HG02623 (cell line): ENCODE results near the gene KAT2A.

Source experiments
- ATAC-seq: cut with Tn5 transposase; IDR thresholded peaks from one replicate; pipeline ENCODE4 v1.9.1; 2021; ENCODE audit warnings: moderate library complexity; ENCODE audit not compliant: unreplicated experiment

The KAT2A gene

DNA sequence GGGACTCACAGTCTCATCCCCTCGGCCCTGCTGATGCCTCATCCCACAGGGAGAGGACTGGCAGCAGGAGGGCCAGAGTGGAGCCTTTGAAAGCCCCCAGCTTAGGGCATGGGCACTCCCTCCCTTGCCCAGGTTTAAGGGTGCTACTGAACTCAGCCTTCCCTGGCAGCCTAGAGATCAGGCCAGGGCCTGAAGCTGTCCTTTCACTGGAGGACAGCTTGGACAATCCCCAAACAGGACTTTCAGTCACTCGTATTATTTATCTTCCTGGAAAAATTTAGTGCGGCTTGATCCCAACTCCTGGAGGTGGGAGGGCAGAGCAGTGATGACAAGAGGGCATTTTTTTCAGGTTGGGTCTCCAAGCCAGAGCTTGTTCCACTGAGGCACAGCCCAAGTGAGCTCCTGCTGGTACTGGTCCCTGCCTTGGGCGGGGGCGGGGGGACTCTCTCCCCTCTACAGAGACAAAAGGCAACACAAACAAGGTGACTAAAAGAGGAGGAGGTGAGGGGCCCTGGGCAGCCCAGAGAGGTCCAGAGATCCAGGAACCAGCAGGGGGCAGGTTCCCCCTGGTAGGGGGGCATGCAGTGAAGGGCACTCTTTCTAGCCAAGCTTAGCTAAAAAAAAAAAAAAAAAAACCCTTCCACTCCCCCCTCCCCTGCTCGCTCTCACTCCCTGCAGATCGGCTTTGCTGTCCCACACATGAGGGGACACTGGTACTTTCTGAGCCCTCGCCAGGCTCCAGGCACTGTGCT, 24.6 kb downstream of the KAT2A start:
- ATAC-seq, result no peak

DNA sequence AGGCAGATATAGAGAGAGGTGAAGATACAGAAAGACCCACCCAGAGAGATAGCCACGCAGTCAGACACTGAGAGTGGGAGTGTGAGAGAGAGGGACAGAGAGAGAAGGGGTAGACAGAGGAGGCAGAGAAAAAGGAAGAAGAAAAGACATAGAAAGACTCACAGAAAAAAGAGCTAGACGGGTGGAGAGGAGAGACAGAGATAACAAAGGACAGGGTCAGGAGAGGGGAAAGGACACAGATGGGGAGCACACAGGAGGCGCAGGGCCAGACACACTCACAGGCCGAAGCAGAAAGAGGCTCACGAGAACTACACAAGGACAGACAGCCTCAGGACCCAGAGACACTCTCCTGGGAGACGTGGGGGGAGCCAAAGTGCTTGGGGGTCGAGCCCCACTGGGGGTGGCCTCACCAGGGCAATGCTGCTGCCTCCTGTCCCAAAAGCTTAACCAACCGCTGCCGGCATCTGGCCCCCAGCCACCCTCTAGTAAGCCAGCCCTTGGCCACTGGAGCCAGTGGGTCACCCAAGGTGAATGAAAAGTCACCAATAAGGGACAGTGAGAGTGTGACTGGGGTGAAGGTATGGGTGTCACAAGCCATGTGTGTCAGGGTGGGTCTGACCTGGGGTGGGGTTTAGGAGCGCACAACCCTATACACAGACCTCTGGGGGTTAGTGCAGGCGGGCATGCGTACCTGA, 26.6 kb downstream of the KAT2A start:
- no peak for ATAC-seq

DNA sequence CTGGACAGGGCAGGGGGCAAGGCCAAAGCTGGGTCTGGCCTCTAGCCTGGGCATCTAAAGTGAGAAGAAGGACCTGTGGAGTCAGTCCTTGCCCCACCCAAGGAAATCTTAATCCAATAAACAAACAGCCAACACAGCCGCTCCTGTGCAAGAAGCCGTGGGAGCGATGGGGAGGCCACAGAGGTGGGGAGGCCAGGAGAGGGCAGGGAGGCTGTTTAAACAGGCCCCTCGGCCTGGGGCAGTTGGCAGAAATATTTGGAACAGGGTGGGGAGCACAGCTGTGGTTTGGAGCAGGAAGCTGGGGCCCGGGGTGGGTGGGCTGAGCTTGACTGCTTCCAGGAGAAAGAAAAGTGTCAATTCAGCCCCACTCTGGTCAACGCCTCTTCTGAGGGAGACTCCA, 28.2 kb downstream of the KAT2A start:
- no peak for ATAC-seq

DNA sequence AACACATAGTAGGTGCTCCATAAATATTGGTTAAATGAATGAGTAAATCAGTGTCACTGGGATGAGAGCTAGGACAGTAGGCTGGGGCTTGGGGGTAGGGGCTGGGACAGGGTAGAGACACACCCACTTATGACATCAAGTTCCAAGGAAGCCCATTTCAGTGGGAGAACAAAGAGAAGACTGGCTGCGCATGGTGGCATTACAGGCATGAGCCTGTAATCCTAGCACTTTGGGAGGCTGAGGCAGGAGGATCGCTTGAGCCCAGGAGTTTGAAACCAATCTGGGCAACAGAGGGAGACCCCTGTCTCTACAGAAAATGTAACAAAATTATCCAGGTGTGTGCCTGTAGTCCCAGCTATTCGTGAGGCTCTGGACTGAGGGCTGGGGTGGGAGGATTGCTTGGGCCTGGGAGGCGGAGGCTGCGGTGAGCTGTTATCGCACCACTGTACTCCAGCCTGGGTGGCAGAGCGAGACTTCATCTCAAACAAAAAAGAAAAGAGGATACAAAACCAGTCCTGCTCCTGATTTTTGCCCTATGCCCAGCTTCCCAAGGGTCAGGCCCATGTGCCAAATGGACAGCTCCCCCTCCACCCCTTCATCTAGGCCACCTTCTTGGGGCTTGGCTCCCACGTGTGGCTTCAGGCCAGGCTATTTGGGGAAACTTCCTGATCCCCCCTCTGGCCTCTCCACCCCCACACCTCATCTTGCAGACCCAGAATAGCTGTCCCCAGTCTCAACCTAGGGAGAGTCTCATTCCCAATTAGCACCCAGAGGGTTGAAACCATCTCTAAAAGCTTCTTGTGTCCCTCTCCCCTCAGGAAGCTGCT, 30.0 kb downstream of the KAT2A start:
- no peak for ATAC-seq

DNA sequence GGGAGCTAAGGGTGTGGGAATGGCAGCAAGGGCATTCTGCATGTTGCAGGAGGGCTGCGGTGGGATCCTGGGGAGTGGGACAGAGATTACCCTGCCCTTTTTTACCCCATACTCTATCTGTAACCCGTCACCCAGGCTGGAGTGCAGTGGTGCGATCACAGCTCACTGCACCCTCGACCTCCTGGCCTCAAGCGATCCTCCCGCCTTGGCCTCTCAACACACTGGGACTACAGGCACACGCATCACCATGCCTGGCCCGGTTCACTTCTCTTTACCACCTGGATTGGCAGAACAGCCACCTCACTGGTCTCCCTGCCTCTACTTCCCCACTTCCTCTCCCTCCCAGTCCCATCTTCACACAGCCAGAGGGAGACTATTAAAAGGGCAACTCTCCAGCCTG, 32.4 kb downstream of the KAT2A start:
- no peak for ATAC-seq

DNA sequence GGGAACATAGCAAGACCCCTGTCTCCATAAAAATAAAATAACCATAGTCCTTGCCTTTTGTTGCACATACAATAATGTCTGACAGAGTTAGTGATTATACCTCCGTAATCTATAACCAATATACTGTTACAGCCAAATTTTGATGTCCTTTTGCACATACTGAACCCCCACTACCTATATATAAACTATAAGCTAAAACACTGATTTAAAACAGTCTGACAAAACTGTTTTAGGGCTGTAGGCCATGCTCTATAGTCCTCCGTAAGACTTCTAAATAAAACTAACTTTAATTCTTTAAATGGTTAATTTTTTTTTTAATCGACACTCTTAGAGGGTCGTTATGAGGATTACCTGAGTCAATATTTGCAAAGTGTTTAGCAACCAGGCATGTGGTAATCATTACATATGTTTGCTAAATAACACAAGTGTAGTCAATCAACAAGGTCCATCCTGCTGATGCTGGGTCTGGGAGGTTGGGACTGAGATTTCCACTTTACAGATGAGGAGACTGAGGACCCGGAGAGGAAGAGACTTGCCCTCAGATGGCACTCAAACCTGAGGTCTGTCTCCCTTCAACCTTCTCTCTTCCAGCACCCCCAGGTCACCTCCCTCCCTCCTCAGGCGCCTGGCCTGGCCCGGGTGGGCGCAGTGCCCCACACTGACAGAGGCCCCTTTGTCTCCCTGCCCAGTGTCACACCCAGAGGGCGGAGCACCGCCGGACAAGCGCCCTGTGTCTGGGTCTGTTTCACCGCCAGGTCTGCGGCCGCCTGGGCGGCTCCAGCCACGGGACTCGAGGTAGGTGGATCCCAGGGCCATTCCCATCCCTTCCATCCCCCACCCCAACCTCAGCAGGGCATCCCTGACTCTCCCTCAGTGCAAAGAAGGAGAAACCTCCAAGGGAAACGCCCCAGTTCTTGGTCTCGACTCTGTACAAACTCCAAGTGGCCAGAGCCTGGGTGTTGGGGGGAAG, 33.1 kb downstream of the KAT2A start:
- no peak for ATAC-seq

DNA sequence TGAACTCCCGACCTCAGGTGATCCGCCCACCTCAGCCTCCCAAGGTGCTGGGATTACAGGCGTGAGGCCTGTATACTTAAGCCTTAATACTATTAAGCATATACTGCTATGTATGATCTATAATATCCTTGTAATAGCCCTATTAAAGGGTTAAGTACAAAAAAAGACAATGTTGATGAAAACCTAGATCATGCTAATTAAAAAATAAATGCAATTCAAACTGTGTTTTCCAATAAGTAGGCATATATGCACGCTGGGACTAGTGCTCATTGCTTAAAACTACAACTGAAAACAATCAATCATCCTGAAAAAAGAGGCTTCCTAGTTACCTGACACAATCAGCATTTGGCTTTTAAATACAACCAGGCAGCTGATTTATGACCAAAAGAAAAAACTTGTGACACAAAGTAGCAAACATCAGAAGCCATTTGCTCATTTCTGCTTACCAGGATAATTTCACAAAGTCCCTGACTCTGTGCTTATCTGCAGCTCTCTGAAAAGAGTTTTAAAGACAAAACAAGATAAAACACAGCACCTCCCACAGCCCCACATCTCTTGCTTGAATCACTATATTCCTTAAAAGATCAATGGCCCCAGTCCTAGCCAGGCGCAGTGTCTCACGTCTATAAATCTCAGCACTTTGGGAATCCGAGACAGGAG, 34.0 kb downstream of the KAT2A start:
- ATAC-seq, result no peak

DNA sequence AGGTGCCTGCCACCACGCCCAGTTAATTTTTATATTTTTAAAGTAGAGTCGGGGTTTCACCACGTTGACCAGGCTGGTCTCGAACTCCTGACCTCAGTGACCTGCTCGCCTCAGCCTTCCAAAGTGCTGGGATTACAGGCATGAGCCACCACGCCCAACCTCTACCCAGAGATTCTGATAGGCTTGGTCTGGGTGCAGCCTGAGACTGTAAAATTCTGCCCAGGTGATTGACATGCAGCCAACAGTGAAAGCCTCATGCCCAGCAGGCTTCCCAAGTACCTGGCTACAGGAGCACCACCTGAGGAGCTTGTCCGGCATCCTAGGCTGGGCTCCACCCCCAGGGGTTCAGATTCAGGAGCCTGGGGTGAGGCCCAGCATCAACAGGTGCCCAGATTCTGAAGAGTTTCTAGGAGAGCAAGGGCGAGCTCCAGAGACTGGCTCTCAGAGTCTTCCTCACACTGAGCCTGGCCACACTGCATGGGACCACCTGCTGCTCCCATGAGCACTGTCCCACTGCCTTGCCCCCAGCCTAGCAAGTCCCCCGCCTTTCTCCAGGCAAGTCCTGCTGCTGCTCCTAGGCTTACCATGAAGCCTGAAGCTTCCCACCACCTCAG, 39.5 kb downstream of the KAT2A start:
- no peak for ATAC-seq

DNA sequence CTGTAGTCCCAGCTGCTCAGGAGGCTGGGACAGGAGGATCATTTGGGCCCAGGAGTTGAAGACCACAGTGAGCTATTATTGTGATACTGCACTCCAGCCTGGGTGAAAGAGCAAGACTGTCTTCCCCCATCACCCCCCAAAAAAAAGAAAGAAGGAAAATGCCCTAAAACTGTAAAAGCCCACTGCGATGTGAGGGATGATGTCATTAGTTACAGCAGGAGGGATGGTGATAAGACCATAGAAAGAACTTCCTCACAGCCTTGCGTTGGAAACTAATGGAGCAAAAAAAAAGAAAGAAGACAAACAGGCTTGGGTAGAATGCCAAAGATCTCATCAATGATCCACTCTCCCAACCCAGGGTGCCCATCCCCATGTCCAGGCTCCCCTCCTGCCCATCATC, 41.6 kb downstream of the KAT2A start:
- ATAC-seq, result no peak

DNA sequence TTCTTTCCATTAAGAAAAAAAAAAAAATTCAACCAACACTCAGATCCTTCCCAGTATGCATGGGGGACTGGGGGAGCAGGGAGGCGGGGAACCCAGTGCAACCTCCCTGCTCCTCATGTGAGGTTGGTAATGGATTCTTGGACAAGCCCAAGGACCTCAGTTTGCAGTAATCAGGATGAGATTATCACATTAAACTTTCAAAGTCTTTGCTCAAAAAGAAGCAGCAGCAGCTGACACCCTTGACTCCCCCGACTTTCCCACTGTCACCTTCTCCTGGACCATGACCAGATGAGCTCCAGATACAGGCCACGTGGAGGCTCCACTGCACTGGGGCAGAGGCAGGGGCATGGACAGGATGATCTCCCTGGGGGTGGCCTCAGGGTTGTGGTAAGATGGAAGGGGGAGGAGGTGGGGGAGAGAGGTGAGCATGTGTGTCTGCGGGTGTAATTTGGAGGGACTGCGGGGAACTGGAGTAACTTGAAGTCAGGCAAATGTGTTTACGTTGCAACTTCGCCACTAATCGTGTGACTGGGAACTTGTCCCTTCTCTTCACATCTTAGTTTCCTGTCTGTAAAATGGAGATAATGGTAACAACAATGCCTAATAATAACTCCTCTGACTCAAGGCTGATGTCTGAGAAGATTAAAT, 42.6 kb downstream of the KAT2A start:
- no peak for ATAC-seq

DNA sequence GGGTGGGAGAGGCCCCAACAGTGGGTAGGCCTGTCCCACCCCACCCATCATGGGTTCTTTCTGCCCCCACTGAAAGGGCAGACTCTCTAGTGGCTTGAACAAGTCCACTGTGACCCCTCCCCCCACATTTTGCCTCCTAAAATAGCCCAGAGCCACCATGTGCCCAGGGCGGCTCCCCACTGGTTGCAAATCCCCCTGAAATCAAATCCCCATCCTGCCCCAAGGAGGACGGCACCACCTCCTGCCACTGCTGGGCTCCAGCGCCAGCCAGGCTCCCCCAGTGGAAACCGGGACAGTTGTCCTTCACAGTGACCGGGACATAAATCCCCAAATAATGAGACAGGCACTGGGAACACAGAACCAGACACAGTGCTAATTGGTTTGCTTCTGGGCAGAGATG, 43.4 kb downstream of the KAT2A start:
- no peak for ATAC-seq

DNA sequence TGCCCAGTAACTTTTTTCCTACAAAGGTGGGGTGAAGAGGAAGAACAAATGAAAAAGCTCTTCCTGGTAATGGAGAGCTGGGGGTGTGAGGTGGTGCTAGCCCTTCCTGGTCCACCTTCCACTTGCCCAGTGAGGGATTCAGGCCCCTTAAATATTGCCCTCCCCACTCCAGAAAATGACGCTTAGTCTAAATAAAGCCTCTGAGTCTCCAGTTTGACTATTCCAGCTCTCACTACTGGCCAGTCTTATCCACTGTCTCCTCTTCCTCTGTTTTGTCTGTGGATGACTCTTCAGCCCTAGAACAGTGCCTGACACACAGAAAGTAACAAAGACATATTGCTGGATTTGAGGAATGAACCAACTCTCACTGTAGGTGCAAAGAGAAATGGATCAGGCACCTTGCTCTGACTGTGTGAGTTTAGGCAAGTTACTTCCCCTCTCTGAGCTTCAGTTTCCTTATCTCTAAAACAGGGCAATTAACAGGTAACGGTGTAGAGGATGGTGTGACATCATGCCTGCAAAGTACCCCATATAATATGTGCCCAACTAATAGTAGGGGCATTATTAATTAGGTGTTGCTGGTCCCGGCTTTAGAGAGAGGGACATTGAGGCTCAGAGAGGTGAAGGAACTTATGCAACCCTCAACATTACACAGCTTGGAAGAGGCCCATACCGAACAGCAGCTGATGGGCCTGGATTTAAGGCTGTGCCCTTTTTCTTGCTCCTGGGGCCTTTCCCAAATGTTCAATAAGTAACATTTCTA, 44.2 kb downstream of the KAT2A start:
- ATAC-seq, result no peak

DNA sequence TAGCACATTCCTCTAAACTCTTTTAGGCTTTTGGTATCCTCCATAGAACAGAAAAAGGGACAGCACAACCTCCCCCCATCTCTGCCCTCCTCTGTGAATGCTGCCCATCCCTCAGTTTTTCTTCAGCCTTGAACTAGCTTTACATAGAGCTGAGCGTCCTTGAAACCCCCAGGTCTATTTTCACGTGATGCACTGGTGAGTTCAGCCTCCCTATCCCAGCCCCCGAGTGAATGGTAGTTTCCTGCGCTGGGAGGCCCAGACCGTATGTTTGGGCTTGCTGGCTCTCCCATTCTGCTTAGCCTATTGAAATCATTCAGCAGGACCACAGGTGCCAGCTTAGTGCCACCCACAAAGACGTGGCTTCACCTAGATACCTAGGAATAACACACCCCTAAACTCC, 45.4 kb downstream of the KAT2A start:
- ATAC-seq, result no peak

DNA sequence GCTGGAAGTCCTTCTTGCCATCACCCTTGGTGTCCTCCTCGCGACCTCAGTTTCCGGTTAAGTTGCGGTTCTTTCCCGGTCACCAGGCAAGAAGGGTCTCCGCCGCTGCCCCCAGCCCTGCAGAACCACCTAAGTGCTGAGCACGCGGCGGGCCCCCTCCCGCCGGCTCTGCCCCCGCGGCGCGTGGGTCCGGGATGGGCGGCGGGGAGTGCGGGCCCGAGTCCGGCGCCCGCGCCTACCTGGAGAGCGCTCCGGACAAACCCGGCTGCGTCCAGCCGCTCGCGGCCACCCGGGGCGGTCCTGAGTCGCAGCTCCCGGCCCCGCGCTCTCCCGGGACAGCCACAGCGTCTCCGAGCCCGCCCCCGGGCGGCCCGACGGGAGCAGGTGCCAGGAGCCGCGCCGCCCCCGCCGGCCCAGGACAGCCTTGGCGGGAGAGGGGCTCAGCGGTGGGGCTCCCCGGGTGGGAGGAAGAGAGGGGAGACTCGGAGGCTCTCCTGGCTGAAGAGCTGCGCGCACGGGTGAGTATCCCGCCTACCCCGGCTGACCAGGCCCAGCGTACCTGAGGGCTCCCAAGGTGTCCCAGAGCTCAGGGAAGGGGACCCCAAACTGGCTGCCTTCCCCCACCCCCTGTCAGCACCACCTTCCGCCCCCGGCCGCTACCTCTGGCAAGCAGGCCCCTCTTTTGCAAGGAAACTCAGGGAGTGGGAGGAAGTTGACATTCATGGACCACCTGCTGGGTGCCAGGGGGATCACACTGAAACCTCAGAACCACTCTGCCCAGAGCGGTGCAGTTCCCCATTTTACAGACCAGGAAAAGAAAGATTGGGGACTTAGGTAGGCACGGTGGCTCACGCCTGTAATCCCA, 48.6 kb downstream of the KAT2A start:
- ATAC-seq, result no peak

DNA sequence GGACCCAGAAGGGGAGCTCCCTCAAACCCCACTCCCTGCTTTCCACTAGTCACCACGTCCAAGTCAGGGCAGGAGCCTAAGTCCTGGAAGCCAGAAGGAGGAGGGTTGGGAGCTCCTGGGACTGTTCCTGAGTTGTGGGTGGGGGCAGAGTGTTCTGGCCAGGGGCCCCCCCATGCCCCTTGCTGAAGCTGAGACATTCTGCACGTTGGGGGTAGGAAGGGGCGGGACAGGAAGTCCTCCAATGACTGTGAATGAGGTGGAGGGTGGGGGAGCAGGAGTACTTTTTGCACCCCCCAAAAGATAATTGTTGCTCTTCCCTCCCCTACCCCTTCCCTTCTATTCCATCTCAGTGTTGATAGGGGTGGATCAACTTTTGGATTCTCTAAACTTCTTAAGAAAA, 49.4 kb downstream of the KAT2A start:
- no peak for ATAC-seq

DNA sequence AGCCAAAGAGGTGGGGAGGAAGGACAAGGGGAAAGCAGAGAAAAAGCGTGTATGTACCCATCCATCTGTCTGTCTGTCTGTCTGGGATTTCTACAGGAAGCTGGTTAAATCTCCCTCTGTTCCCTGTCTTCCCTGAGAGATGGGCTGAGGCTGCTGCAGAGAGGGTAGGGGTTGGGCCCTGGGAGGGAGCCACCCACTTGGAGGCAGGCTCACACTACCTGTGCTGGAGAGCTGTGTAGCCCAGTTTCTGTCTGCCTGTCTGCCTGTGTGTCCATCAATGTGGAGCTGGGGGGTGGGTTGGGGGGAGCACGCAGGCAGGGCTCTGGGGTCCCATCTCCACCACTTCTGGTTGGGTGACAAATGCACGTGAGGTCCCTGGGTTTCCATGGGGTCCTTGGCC, 52.2 kb downstream of the KAT2A start:
- no peak for ATAC-seq

DNA sequence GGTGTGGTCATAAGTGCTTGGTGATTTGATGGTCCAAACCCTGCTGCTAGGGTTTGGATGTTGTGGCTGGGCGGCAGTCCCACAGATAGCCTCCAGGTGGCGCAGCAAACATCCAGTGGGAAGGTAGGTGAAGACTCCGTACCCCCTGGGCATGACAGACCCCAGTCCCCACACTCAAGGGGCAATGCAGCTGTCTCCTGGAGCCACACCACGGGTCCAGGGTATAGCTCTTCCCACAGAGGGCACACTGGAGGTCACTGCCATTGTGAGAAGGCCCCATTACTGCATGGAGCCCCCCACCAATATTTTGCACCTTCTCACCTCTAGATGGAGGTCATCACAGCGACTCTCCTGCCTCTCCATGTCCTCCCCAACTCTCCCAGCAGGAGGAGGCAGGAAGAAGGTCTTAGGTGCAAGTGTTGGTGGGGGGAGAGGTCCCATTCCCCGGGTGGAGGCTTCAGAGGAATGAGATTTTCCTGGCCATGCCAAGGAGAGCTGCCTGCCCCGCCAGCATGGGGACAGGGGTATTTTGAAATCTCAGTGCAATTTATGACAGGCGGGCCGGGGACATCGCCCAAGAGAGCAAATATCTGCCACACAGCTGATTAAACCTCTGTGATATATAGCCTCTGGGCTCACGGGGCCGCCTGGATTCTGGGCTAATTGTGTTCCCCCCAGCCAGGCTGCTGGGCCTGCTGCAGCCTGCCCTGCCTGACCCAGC, 53.6 kb downstream of the KAT2A start:
- ATAC-seq, result no peak
